A549 (cell line): ENCODE data around the gene ARF1. TPM values are rescaled to one million over a fixed set of nuclear protein-coding genes. Genes with fewer than 3 reads are reported as not detected.

Source experiments
- ATAC-seq, 2 experiments: fragments of 200-7000 bp in 1 of 2; fragments of >200 bp in 1 of 2; cut with Nextera tagmentation in 1 of 2; cut with Tn5 transposase in 1 of 2; 3 replicates each; pipeline versions ENCODE4 v1.8.0 to v1.9.1; 2018 to 2020; ENCODE audit warnings: mild to moderate bottlenecking in 1 of 2, moderate library complexity in 1 of 2
- CTCF ChIA-PET: fragments of 300-600 bp; sonication (Branson Sonifier 250); formaldehyde crosslinking; extraction: SDS; loops from one replicate; lab custom pipeline; 2021; ENCODE audit warnings: antibody characterized with exemption, inconsistent platforms; lab: Yijun Ruan, JAX
- POLR2A ChIA-PET: fragments of 350-600 bp; formaldehyde crosslinking; extraction: SDS; loops from one replicate; lab custom pipeline; 2021; ENCODE audit warnings: antibody characterized with exemption, inconsistent platforms; lab: Yijun Ruan, JAX
- DNase-seq, 2 experiments: peaks; one replicate each; pipeline versions ENCODE4 v3.0.0 to v3.0.0-alpha.2; 2011 to 2016; ENCODE audit warnings: low read depth in 1 of 2, low spot score in 1 of 2
- FAIRE-seq: peaks from 2 replicates; lab custom pipeline; 2011; peaks lifted over from hg19 to GRCh38; lab: Jason Lieb, UNC
- H3K27ac ChIP-seq, 2 experiments: fragments of >200 bp; sonication (Bioruptor Twin); formaldehyde crosslinking; 3 replicates each; pipeline ENCODE4 v1.5.1; 2016 to 2017
- H3K4me1 ChIP-seq: fragments of >200 bp; sonication (Bioruptor Twin); formaldehyde crosslinking; 3 replicates; pipeline ENCODE4 v1.6.1; 2016
- H3K4me2 ChIP-seq: fragments of >200 bp; sonication (Bioruptor Twin); formaldehyde crosslinking; 3 replicates; pipeline ENCODE4 v1.6.1; 2016
- H3K4me3 ChIP-seq: fragments of >200 bp; sonication (Bioruptor Twin); formaldehyde crosslinking; 3 replicates; pipeline ENCODE4 v1.5.1; 2016
- H3K9me3 ChIP-seq: fragments of >200 bp; sonication (Bioruptor Twin); formaldehyde crosslinking; 3 replicates; pipeline ENCODE4 v1.6.1; 2016
- BCL3 ChIP-seq: fragments of >200 bp; sonication (Bioruptor Twin); formaldehyde crosslinking; IDR thresholded peaks from 3 replicates; pipeline ENCODE4 v1.6.1; 2016
- CBX8 ChIP-seq: fragments of 200-600 bp; sonication (generic); IDR thresholded peaks from 2 replicates; pipeline ENCODE4 v1.6.1; 2016
- CHD4 ChIP-seq: fragments of 200-600 bp; sonication (generic); IDR thresholded peaks from 2 replicates; pipeline ENCODE4 v1.6.1; 2016; ENCODE audit warnings: antibody characterized with exemption, mild to moderate bottlenecking, borderline replicate concordance
- FOSB ChIP-seq: fragments of 250-450 bp; sonication (Bioruptor Pico); IDR thresholded peaks from 2 replicates; pipeline ENCODE4 v1.5.0; 2020; ENCODE audit warnings: mild to moderate bottlenecking, moderate library complexity
- FOSL2 ChIP-seq, 2 experiments: fragments of 450-650 bp in 1 of 2; fragments of >200 bp in 1 of 2; sonication (Bioruptor Twin) in 1 of 2; formaldehyde crosslinking; IDR thresholded peaks; 2 replicates each; pipeline versions ENCODE4 v1.5.0 to v1.6.1; 2016 to 2020; ENCODE audit warnings: mild to moderate bottlenecking in 1 of 2, moderate library complexity in 1 of 2
- HDAC2 ChIP-seq: fragments of 200-600 bp; sonication (generic); IDR thresholded peaks from 2 replicates; pipeline ENCODE4 v1.6.1; 2016
- HEYL ChIP-seq: fragments of 250-450 bp; sonication (Bioruptor Pico); IDR thresholded peaks from 2 replicates; pipeline ENCODE4 v1.8.0; 2021; ENCODE audit warnings: mild to moderate bottlenecking, moderate library complexity
- HOXB5 ChIP-seq: fragments of 250-450 bp; sonication (Bioruptor Pico); IDR thresholded peaks from 2 replicates; pipeline ENCODE4 v1.5.0; 2020; ENCODE audit warnings: mild to moderate bottlenecking, moderate library complexity
- KDM1A ChIP-seq: fragments of 200-600 bp; sonication (generic); IDR thresholded peaks from 2 replicates; pipeline ENCODE4 v1.6.1; 2016; ENCODE audit warnings: low read depth, mild to moderate bottlenecking
- KDM5A ChIP-seq: fragments of 200-600 bp; sonication (generic); IDR thresholded peaks from 2 replicates; pipeline ENCODE4 v1.6.1; 2016; ENCODE audit warnings: antibody characterized with exemption, mild to moderate bottlenecking
- MAFK ChIP-seq: fragments of 450-650 bp; IDR thresholded peaks from 2 replicates; pipeline ENCODE4 v1.6.1; 2014; ENCODE audit not compliant: partially characterized antibody
- NR3C1 ChIP-seq: fragments of >200 bp; sonication (Bioruptor Twin); formaldehyde crosslinking; IDR thresholded peaks from 3 replicates; pipeline ENCODE4 v1.6.1; 2017
- RAD21 ChIP-seq, 2 experiments: fragments of >200 bp in 1 of 2; sonication (Bioruptor Twin) in 1 of 2; formaldehyde crosslinking in 1 of 2; IDR thresholded peaks in 1 of 2; conservative IDR thresholded peaks in 1 of 2; 2 replicates in 1 of 2; 3 replicates in 1 of 2; pipeline ENCODE4 v1.6.1; 2012 to 2018; ENCODE audit warnings: inconsistent platforms in 1 of 2
- RARB ChIP-seq: fragments of 250-450 bp; sonication (Bioruptor Pico); IDR thresholded peaks from 2 replicates; pipeline ENCODE4 v1.8.0; 2021; ENCODE audit warnings: mild to moderate bottlenecking, moderate library complexity
- RFX5 ChIP-seq: fragments of 450-650 bp; IDR thresholded peaks from 2 replicates; pipeline ENCODE4 v1.7.1; 2014; ENCODE audit warnings: antibody characterized with exemption, mild to moderate bottlenecking, moderate library complexity
- SMC3 ChIP-seq: fragments of >200 bp; sonication (Bioruptor Twin); formaldehyde crosslinking; IDR thresholded peaks from 3 replicates; pipeline ENCODE4 v1.6.1; 2018; ENCODE audit warnings: inconsistent platforms
- TFCP2L1 ChIP-seq: fragments of 250-450 bp; sonication (Bioruptor Pico); IDR thresholded peaks from 2 replicates; pipeline ENCODE4 v1.5.0; 2021; ENCODE audit warnings: mild to moderate bottlenecking
- ZFP36 ChIP-seq: fragments of 450-650 bp; IDR thresholded peaks from 2 replicates; pipeline ENCODE4 v1.6.1; 2014; ENCODE audit warnings: borderline replicate concordance; ENCODE audit not compliant: partially characterized antibody
- ZNF302 ChIP-seq: fragments of 250-450 bp; sonication (Bioruptor Pico); IDR thresholded peaks from 2 replicates; pipeline ENCODE4 v1.9.0; 2021; ENCODE audit warnings: inconsistent platforms, mild to moderate bottlenecking, moderate library complexity
- ZSCAN20 ChIP-seq: fragments of 250-450 bp; sonication (Bioruptor Pico); IDR thresholded peaks from 2 replicates; pipeline ENCODE4 v1.8.0; 2022; ENCODE audit warnings: mild to moderate bottlenecking, moderate library complexity
- WGBS: methylation state at CpG from one replicate; pipeline ENCODE4 v1.1.6; 2017; ENCODE audit errors: missing lambda C conversion rate; 5-methylcytosine and 5-hydroxymethylcytosine counted together
- polyA plus RNA-seq, 4 experiments: library from polyadenylated mRNA; depleted of rRNA in 3 of 4; stranded (reverse); fragments of >200 nt; fragmentation: RNase III in 1 of 4; extraction: RNeasy Plus Mini Kit Qiagen cat#74134 plus additional on column Dnase treatment in 1 of 4; gene quantifications; 2 replicates in 3 of 4; 3 replicates in 1 of 4; pipeline ENCODE4 v1.2.3, GENCODE V29; 2011 to 2017
- TF ChIP-seq, protein P1 (sequence below): fragments of 250-450 bp; sonication (Bioruptor Pico); IDR thresholded peaks from 2 replicates; pipeline ENCODE4 v1.5.0; 2020; ENCODE audit warnings: low read depth, mild to moderate bottlenecking, moderate library complexity
- TF ChIP-seq, protein P2 (sequence below): fragments of >200 bp; sonication (Bioruptor Twin); formaldehyde crosslinking; IDR thresholded peaks from 3 replicates; pipeline ENCODE4 v1.5.1; 2016
- TF ChIP-seq, protein P3 (sequence below): fragments of >200 bp; sonication (Bioruptor Twin); formaldehyde crosslinking; IDR thresholded peaks from 2 replicates; pipeline ENCODE4 v1.6.1; 2016

The ARF1 gene
- polyA plus RNA-seq, 2 of the 4 experiments (the other 2 are of a cell fraction): 297 to 376 TPM

- TF ChIP-seq BCL3 (no peak), MAFK (no peak), ZSCAN20 (CRISPR knock-in tag) (no peak), SMC3 (peak; percentile 32; the same call in 1 of the 3 replicates), TFCP2L1 (CRISPR knock-in tag) (no peak), FOSL2 (IDR thresholded peaks at IDR 0.05) (no peak), FOSL2 (CRISPR knock-in tag; IDR thresholded peaks at IDR 0.05) (no peak), FOSB (CRISPR knock-in tag) (no peak), CHD4 (no peak), RAD21 (conservative IDR thresholded peaks at IDR 0.05 in 1 of 2, IDR thresholded peaks at IDR 0.05 in 1 of 2) (peak; percentile 46 to 62; a peak in 4 of 5 replicates), HDAC2 (no peak), RARB (no peak), CBX8 (no peak), NR3C1 (no peak), HEYL (CRISPR knock-in tag) (no peak), KDM1A (no peak), ZNF302 (no peak), HOXB5 (no peak), ZFP36 (no peak)
- TF ChIP-seq, protein P1, sequence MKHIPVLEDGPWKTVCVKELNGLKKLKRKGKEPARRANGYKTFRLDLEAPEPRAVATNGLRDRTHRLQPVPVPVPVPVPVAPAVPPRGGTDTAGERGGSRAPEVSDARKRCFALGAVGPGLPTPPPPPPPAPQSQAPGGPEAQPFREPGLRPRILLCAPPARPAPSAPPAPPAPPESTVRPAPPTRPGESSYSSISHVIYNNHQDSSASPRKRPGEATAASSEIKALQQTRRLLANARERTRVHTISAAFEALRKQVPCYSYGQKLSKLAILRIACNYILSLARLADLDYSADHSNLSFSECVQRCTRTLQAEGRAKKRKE: no peak
- TF ChIP-seq, protein P2, sequence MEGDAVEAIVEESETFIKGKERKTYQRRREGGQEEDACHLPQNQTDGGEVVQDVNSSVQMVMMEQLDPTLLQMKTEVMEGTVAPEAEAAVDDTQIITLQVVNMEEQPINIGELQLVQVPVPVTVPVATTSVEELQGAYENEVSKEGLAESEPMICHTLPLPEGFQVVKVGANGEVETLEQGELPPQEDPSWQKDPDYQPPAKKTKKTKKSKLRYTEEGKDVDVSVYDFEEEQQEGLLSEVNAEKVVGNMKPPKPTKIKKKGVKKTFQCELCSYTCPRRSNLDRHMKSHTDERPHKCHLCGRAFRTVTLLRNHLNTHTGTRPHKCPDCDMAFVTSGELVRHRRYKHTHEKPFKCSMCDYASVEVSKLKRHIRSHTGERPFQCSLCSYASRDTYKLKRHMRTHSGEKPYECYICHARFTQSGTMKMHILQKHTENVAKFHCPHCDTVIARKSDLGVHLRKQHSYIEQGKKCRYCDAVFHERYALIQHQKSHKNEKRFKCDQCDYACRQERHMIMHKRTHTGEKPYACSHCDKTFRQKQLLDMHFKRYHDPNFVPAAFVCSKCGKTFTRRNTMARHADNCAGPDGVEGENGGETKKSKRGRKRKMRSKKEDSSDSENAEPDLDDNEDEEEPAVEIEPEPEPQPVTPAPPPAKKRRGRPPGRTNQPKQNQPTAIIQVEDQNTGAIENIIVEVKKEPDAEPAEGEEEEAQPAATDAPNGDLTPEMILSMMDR: peak; percentile 21; the same call in 1 of the 3 replicates
- TF ChIP-seq, protein P3, sequence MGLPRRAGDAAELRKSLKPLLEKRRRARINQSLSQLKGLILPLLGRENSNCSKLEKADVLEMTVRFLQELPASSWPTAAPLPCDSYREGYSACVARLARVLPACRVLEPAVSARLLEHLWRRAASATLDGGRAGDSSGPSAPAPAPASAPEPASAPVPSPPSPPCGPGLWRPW: no peak
- FAIRE-seq (no peak), DNase-seq (no peak), ATAC-seq (peak in 1 of 2 experiments; percentile 48; a peak in 3 of 6 replicates)
- Histone ChIP-seq H3K4me1 (no peaks in the 10 kb centered on the region), H3K4me3 (no peak overlapping the region), H3K4me2 (no peak overlapping the region), H3K27ac (no peak overlapping the region), H3K9me3 (no peaks in the 10 kb centered on the region)
- CTCF ChIA-PET: interaction anchor here (0.7 to 1.7 kb wide), 7 partner anchors 11 to 311 kb away, joined by 3 to 10 read pairs (median 3); no protein-coding TSS in a partner anchor
- 59% methylated on average over 12 of the region's 16 CpGs for WGBS
- POLR2A ChIA-PET: interaction anchor here (1.1 kb wide), 1 partner anchor 8 kb away, joined by 4 read pairs; the partner anchor contains the start of gene ARF1
Measured at GRCh38 chr1:228073857-228074545, 8.5 kb upstream of the ARF1 start.

GRCh38 chr1:228074954-228075730 is 7.4 kb upstream of the ARF1 start:
- Histone ChIP-seq H3K9me3 (no peaks in the 10 kb centered on the region), H3K4me2 (no peak overlapping the region), H3K4me3 (no peak overlapping the region), H3K4me1 (no peaks in the 10 kb centered on the region), H3K27ac (no peak overlapping the region)
- no peak for ATAC-seq
- ChIA-PET POLR2A (no interaction called here), CTCF (interaction anchor here (0.7 to 1.7 kb wide), 2 partner anchors 76 to 312 kb away, joined by 3 to 9 read pairs; no protein-coding TSS in a partner anchor)
- TF ChIP-seq RFX5: peak; percentile 96
- TF ChIP-seq KDM5A: no peak
- no peak for DNase-seq
- no peak for FAIRE-seq
- WGBS: 52% methylated on average over 16 of the region's 18 CpGs
